Lung (tissue), 12 donors: Measurements from ENCODE around the gene PRKCZ. TPM values are rescaled to one million over a fixed set of nuclear protein-coding genes. Genes with fewer than 3 reads are reported as not detected.

Experiments
- ATAC-seq: fragments of 200-7000 bp; cut with Tn5 transposase; one replicate; pipeline ENCODE4 v1.9.1; 2020; ENCODE audit warnings: moderate number of reproducible peaks; ENCODE audit not compliant: insufficient read depth, low FRiP score
- DNase-seq, 3 donors: peaks; one replicate each; pipeline ENCODE4 v3.0.0-alpha.2; 2013 to 2017
- H3K27ac ChIP-seq, 2 donors: one replicate each; pipeline ENCODE4 v1.5.1; 2013; ENCODE audit warnings: mild to moderate bottlenecking in 2 of 2, moderate library complexity in 2 of 2, control low read depth in 1 of 2, inconsistent platforms in 1 of 2, low read depth in 1 of 2, low read length in 1 of 2
- H3K27me3 ChIP-seq, 3 donors: one replicate each; pipeline ENCODE4 v1.5.1; 2013; ENCODE audit warnings: low read length in 2 of 3; ENCODE audit not compliant: control insufficient read depth in 3 of 3, insufficient read depth in 3 of 3
- H3K36me3 ChIP-seq, 4 donors: one replicate each; pipeline ENCODE4 v1.5.1; 2013; ENCODE audit warnings: low read length in 4 of 4, mild to moderate bottlenecking in 1 of 4, moderate library complexity in 1 of 4; ENCODE audit not compliant: control insufficient read depth in 4 of 4, insufficient read depth in 4 of 4
- H3K4me1 ChIP-seq, 5 donors: one replicate each; pipeline ENCODE4 v1.5.1; 2013; ENCODE audit warnings: low read length in 5 of 5, mild to moderate bottlenecking in 2 of 5, moderate library complexity in 1 of 5; ENCODE audit not compliant: control insufficient read depth in 5 of 5, insufficient read depth in 5 of 5
- H3K4me3 ChIP-seq: one replicate; pipeline ENCODE4 v1.5.1; 2013; ENCODE audit warnings: mild to moderate bottlenecking, control low read depth, moderate library complexity
- H3K9ac ChIP-seq, 2 donors: one replicate each; pipeline ENCODE4 v1.5.1; 2013; ENCODE audit warnings: low read length in 2 of 2, control low read depth in 1 of 2; ENCODE audit not compliant: insufficient read depth in 1 of 2
- H3K9me3 ChIP-seq, 4 donors: one replicate each; pipeline ENCODE4 v1.5.1; 2013; ENCODE audit warnings: low read length in 3 of 4, mild to moderate bottlenecking in 1 of 4, moderate library complexity in 1 of 4; ENCODE audit not compliant: control insufficient read depth in 4 of 4, insufficient read depth in 3 of 4
- CTCF ChIP-seq: IDR thresholded peaks from 2 replicates; pipeline ENCODE4 v1.5.1; 2012; ENCODE audit warnings: mild to moderate bottlenecking; ENCODE audit errors: control extremely low read depth, extremely low read depth
- WGBS, 2 donors: extraction: QIAGEN DNeasy Blood & Tissue Kit; methylation state at CpG; one replicate each; pipeline ENCODE4 v1.1.7; 2013; 5-methylcytosine and 5-hydroxymethylcytosine counted together
- polyA plus RNA-seq, 2 donors: library from polyadenylated mRNA; stranded (reverse); fragments of 200-250 nt; gene quantifications; one replicate each; pipeline ENCODE4 v1.2.1, GENCODE V29; 2013
- total RNA-seq, 2 donors: library from RNA; depleted of rRNA in 1 of 2; stranded (reverse); fragments of >200 nt in 1 of 2; gene quantifications; one replicate each; pipeline ENCODE4 v1.2.1, GENCODE V29; 2014 to 2021
- donor health status: control.
- donor health status: control.
- donor health status: Bipolar disorder and iron deficiency.
- donor health status: healthy.
- donor health status: DM: yes; HTN: yes; CAD: no.

PRKCZ gene
- total and polyA plus RNA-seq, 4 donors: 55.2 to 149 (median 117) TPM

DNA sequence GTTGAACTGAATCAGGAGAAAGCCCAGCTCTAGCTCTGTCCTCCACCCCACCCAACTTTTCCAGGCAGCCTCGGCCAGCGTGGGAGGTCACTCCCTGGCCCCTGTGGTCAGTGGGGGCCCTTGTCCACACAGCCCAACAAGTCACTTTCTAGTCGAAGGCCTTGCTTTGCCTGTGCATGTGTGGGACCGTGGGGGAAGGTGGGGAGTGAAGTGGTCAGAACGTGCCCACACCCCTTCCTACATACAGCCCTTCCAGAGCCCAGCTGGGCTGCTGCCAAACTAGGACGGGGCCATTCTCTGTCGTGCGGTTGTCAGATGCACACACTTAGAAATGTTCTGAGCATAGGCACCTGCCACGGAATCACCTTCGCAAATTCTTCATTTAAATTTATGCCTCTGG lies 126.4 kb downstream of the PRKCZ start:
- Histone ChIP-seq H3K4me3 (no peak overlapping the region), H3K27ac (no peak overlapping the region), H3K4me1 (peaks cover 0 to 5% (median 0%) of the 10 kb centered on the region in 5 donors), H3K27me3 (no peaks in the 10 kb centered on the region), H3K9me3 (no peaks in the 10 kb centered on the region), H3K9ac (no peak overlapping the region), H3K36me3 (peaks cover 0 to 24% (median 0%) of the 10 kb centered on the region in 4 donors)
- ATAC-seq (no peak), DNase-seq (no peak)
- no peak for TF ChIP-seq CTCF
- WGBS, 2 donors: 79 to 83% methylated on average over 10 of the region's 10 CpGs

- TF ChIP-seq CTCF: no peak
- ATAC-seq (no peak), DNase-seq (no peak)
- Histone ChIP-seq H3K36me3 (peaks cover 0 to 24% (median 0%) of the 10 kb centered on the region in 4 donors), H3K4me1 (peaks cover 0 to 5% (median 0%) of the 10 kb centered on the region in 5 donors), H3K27ac (no peak overlapping the region), H3K27me3 (no peaks in the 10 kb centered on the region), H3K9ac (no peak overlapping the region), H3K4me3 (no peak overlapping the region), H3K9me3 (no peaks in the 10 kb centered on the region)
- 92 to 96% methylated on average over 21 of the region's 21 CpGs for WGBS, 2 donors
These were observed 127.3 kb downstream of the PRKCZ start for GRCh38 chr1:2177541-2177940.

DNA sequence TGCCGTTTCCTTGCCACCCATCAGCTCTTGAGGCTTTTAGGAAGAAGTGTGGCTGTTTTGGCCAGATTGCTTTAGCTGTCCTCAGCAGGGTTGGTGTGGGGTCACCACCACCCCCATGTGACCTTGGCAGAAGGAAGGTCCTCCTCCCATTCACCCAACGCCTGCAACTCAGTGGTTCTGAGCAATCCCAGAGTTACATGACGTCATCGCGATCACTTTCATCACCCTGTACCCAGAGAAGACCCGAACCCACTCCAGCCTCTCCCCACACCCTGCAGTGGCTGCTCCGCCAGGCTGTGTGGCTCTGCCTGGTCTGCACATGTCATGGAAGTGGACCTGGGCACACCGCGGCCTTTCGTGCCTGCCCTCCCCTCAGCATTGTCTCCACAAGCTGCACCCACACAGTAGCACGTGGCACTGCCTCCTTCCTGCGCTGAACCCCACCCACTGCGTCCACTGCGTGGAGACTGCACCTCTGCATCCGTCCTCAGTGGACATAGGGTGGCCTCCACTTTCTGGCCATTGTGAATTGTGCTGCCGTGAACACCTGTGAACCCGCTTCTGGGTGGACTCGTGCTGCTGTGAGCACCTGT lies 127.8 kb downstream of the PRKCZ start:
- Histone ChIP-seq H3K27me3 (no peaks in the 10 kb centered on the region), H3K4me1 (peaks cover 0 to 5% (median 0%) of the 10 kb centered on the region in 5 donors), H3K9ac (no peak overlapping the region), H3K4me3 (no peak overlapping the region), H3K9me3 (no peaks in the 10 kb centered on the region), H3K36me3 (peaks cover 0 to 24% (median 0%) of the 10 kb centered on the region in 4 donors), H3K27ac (no peak overlapping the region)
- 85 to 87% methylated on average over 18 of the region's 18 CpGs for WGBS, 2 donors
- no peak for DNase-seq
- TF ChIP-seq CTCF: no peak
- no peak for ATAC-seq

- H3K27ac ChIP-seq: no peak overlapping the region
- H3K9ac ChIP-seq: no peak overlapping the region
- H3K4me1 ChIP-seq: peaks cover 0 to 5% (median 0%) of the 10 kb centered on the region in 5 donors
- H3K9me3 ChIP-seq: no peaks in the 10 kb centered on the region
- no peak for TF ChIP-seq CTCF
- H3K4me3 ChIP-seq: no peak overlapping the region
- WGBS, 2 donors: 92% methylated on average over 15 to 16 of the region's 16 CpGs
- H3K36me3 ChIP-seq: peaks cover 0 to 24% (median 2%) of the 10 kb centered on the region in 4 donors
- no peaks in the 10 kb centered on the region for H3K27me3 ChIP-seq
- DNase-seq (no peak), ATAC-seq (no peak)
These were observed 128.7 kb downstream of the PRKCZ start for GRCh38 chr1:2178875-2179274.
